ENCODE data around the gene RAD21L1.
A peak's percentile ranks its signal among the peaks of the same experiment; 100 is the strongest.

The RAD21L1 gene

GRCh38 chr20:1296117-1296610 is 70.3 kb downstream of the RAD21L1 start:
- DNase-seq = no peak

GRCh38 chr20:1296922-1297321 is 71.1 kb downstream of the RAD21L1 start:
- DNase-seq = no peak

GRCh38 chr20:1297486-1297885 is 71.6 kb downstream of the RAD21L1 start:
- DNase-seq = peak in 1 of 14 donors; percentile 64

- no peak for DNase-seq
Observed at GRCh38 chr20:1298166-1298565, 72.3 kb downstream of the RAD21L1 start.

GRCh38 chr20:1298888-1299511 is 73.2 kb downstream of the RAD21L1 start:
- no peak for DNase-seq

GRCh38 chr20:1299522-1299921 is 73.7 kb downstream of the RAD21L1 start:
- no peak for DNase-seq

GRCh38 chr20:1300083-1300840 is 74.4 kb downstream of the RAD21L1 start:
- no peak for DNase-seq

- no peak for DNase-seq
Observed at GRCh38 chr20:1301031-1301529, 75.2 kb downstream of the RAD21L1 start.

- DNase-seq = peak in 2 of 14 donors; percentile 59 to 99
Observed at GRCh38 chr20:1302685-1303541, 77.1 kb downstream of the RAD21L1 start.

- peak in 1 of 14 donors; percentile 17 for DNase-seq
Observed at GRCh38 chr20:1304710-1305515, 79.1 kb downstream of the RAD21L1 start.
